Fibroblast of lung (primary cell): ENCODE data around the gene CAB39L. TPM values are rescaled to one million over a fixed set of nuclear protein-coding genes. Genes with fewer than 3 reads are reported as not detected.

Source experiments
- DNase-seq, 2 donors: peaks; one replicate each; pipeline versions ENCODE4 v3.0.0 to v3.0.0-alpha.2; 2010; ENCODE audit warnings: low read depth in 2 of 2
- H2AFZ ChIP-seq: 2 replicates; pipeline ENCODE4 v1.5.1; 2012; ENCODE audit warnings: low read length, control low read depth, inconsistent platforms
- H3K27ac ChIP-seq: 2 replicates; pipeline ENCODE4 v1.5.1; 2011; ENCODE audit warnings: low read length, control low read depth; ENCODE audit not compliant: insufficient read depth
- H3K27me3 ChIP-seq: 2 replicates; pipeline ENCODE4 v1.5.1; 2011; ENCODE audit warnings: mild to moderate bottlenecking, low read length; ENCODE audit not compliant: control insufficient read depth, insufficient read depth
- H3K36me3 ChIP-seq: 2 replicates; pipeline ENCODE4 v1.5.1; 2011; ENCODE audit warnings: low read length; ENCODE audit not compliant: control insufficient read depth, insufficient read depth
- H3K4me1 ChIP-seq: 2 replicates; pipeline ENCODE4 v1.5.1; 2011; ENCODE audit warnings: low read length; ENCODE audit not compliant: control insufficient read depth, insufficient read depth; ENCODE audit errors: extremely low read depth
- H3K4me2 ChIP-seq: 2 replicates; pipeline ENCODE4 v1.5.1; 2011; ENCODE audit warnings: low read length, control low read depth; ENCODE audit not compliant: insufficient read depth; ENCODE audit errors: extremely low read depth
- H3K4me3 ChIP-seq, 4 experiments: fragments of 200-600 bp in 1 of 4; sonication (generic) in 1 of 4; replicated peaks in 1 of 4; 2 replicates each; pipeline ENCODE4 v1.5.1; 2011 to 2016; ENCODE audit warnings: low read length in 4 of 4, low read depth in 3 of 4, mild to moderate bottlenecking in 3 of 4, control low read depth in 2 of 4, inconsistent platforms in 1 of 4, mixed read lengths in 1 of 4; ENCODE audit not compliant: insufficient read depth in 1 of 4; ENCODE audit errors: control extremely low read depth in 1 of 4
- H3K79me2 ChIP-seq: 2 replicates; pipeline ENCODE4 v1.5.1; 2012; ENCODE audit warnings: mild to moderate bottlenecking, low read length, inconsistent platforms; ENCODE audit not compliant: control insufficient read depth, insufficient read depth
- H3K9ac ChIP-seq: 2 replicates; pipeline ENCODE4 v1.5.1; 2011; ENCODE audit warnings: mild to moderate bottlenecking, low read length, control low read depth; ENCODE audit not compliant: insufficient read depth
- H3K9me3 ChIP-seq: 2 replicates; pipeline ENCODE4 v1.5.1; 2012; ENCODE audit warnings: low read depth, low read length; ENCODE audit not compliant: control insufficient read depth, insufficient read depth
- H4K20me1 ChIP-seq: 2 replicates; pipeline ENCODE4 v1.5.1; 2011; ENCODE audit warnings: low read length; ENCODE audit not compliant: control insufficient read depth, insufficient read depth; ENCODE audit errors: extremely low read depth
- EZH2 ChIP-seq: IDR thresholded peaks from 2 replicates; pipeline ENCODE4 v1.5.1; 2012; ENCODE audit warnings: low read length, control low read depth, mild to moderate bottlenecking; ENCODE audit errors: missing control alignments
- polyA plus RNA-seq, 2 donors: library from polyadenylated mRNA; depleted of rRNA in 1 of 2; stranded (reverse) in 1 of 2; unstranded in 1 of 2; fragments of >200 nt; gene quantifications; 2 replicates each; pipeline ENCODE4 v1.2.1, GENCODE V29; 2011 to 2012; ENCODE audit warnings: missing spikeins in 1 of 2
- total RNA-seq: library from RNA; depleted of rRNA; stranded (reverse); fragments of >200 nt; gene quantifications from 2 replicates; pipeline ENCODE4 v1.2.1, GENCODE V29; 2014
- TF ChIP-seq, protein P1 (sequence below), 2 donors: IDR thresholded peaks in 1 of 2; conservative IDR thresholded peaks in 1 of 2; 1 replicate in 1 of 2; 2 replicates in 1 of 2; pipeline ENCODE4 v1.5.1; 2011 to 2012; ENCODE audit warnings: low read length in 2 of 2, control low read depth in 1 of 2, inconsistent platforms in 1 of 2, low read depth in 1 of 2, mild to moderate bottlenecking in 1 of 2

Gene CAB39L
- total and polyA plus RNA-seq, 2 donors (not counting 1 experiment from before 2014, with no cell fraction given), result 9.4 to 13.0 TPM

DNA sequence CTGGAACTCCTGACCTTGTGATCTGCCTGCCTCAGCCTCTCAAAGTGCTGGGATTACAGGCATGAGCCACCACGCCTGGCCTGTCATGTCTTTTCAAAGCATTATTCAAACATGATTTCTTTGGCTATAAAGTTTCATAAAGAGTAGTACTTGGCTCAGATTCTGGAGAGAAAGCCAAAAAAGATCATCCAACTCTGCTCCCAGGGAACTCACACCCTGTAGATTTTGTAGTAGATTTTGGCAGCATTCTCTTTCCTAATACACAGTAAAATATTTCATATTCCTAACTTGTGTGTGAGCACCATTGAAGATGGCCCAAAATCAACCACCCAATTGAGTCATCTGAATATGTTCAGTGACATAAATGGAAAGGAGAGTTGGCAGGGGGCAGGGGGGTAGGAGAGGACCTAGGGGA, 48.4 kb downstream of the CAB39L start:
- no peaks in the 10 kb centered on the region for H3K4me1 ChIP-seq
- H3K27ac ChIP-seq, result no peak overlapping the region
- no peak for TF ChIP-seq EZH2
- TF ChIP-seq, protein P1, sequence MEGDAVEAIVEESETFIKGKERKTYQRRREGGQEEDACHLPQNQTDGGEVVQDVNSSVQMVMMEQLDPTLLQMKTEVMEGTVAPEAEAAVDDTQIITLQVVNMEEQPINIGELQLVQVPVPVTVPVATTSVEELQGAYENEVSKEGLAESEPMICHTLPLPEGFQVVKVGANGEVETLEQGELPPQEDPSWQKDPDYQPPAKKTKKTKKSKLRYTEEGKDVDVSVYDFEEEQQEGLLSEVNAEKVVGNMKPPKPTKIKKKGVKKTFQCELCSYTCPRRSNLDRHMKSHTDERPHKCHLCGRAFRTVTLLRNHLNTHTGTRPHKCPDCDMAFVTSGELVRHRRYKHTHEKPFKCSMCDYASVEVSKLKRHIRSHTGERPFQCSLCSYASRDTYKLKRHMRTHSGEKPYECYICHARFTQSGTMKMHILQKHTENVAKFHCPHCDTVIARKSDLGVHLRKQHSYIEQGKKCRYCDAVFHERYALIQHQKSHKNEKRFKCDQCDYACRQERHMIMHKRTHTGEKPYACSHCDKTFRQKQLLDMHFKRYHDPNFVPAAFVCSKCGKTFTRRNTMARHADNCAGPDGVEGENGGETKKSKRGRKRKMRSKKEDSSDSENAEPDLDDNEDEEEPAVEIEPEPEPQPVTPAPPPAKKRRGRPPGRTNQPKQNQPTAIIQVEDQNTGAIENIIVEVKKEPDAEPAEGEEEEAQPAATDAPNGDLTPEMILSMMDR (conservative IDR thresholded peaks at IDR 0.05 in 1 of 2, IDR thresholded peaks at IDR 0.05 in 1 of 2; ENCODE audit: low read depth in 1 of 2, low read length in 2 of 2), result no peak
- no peak overlapping the region for H2AFZ ChIP-seq
- no peaks in the 10 kb centered on the region for H3K27me3 ChIP-seq
- no peaks in the 10 kb centered on the region for H3K79me2 ChIP-seq
- no peak overlapping the region for H3K4me3 ChIP-seq
- no peaks in the 10 kb centered on the region for H3K9me3 ChIP-seq
- H3K9ac ChIP-seq, result no peak overlapping the region
- H4K20me1 ChIP-seq, result no peaks in the 10 kb centered on the region
- DNase-seq, result peak in 1 of 2 donors; percentile 49
- no peaks in the 10 kb centered on the region for H3K36me3 ChIP-seq
- no peak overlapping the region for H3K4me2 ChIP-seq

DNA sequence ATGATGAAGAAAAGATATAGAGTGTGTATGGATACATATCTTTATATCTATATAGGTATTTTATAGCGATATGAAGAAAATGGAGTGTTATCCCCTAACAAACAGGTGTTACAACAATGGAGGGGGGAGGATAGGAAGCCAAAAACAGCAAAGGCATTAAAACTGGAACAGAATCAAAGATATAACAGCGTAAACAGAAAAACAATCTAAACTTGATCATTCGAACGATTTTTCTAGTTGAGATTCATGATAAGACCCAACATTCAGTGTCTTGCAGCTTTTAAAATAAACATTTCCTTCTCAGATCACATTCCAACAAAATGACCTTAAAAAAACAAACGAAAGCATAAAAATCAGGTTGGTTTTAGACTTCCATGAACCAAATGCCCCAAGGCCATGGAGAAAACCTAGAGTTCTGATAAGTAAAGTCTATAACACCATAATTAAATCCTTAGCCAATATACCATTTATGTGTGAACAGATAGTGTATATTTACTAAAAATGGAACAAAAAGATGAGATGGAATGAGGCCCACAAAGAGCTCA, 55.7 kb downstream of the CAB39L start:
- Histone ChIP-seq H3K36me3 (no peaks in the 10 kb centered on the region), H3K9me3 (no peaks in the 10 kb centered on the region), H2AFZ (no peak overlapping the region), H4K20me1 (no peaks in the 10 kb centered on the region), H3K79me2 (no peaks in the 10 kb centered on the region), H3K4me2 (no peak overlapping the region), H3K27ac (no peak overlapping the region), H3K4me3 (no peak overlapping the region), H3K4me1 (no peaks in the 10 kb centered on the region), H3K27me3 (no peaks in the 10 kb centered on the region), H3K9ac (no peak overlapping the region)
- no peak for DNase-seq
- no peak for TF ChIP-seq EZH2
- TF ChIP-seq, protein P1 (conservative IDR thresholded peaks at IDR 0.05 in 1 of 2, IDR thresholded peaks at IDR 0.05 in 1 of 2; ENCODE audit: low read depth in 1 of 2, low read length in 2 of 2), result no peak

DNA sequence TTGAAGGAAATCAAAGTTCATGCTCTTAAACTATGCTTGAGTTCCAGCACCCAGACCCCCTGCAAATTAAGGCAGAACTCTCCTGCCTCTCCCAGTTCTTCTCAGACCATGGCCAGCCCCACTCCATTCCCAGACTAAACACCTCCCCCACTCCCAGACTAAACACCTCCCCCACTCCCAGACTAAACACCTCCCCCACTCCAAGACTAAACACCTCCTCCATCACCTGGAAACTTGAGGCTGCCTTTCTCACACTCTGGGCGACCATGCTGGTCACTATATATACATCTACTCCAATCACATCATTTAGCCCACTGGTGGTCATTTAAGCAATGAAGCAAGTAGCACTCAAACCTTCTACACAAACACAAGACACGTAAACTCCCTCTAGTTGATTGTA, 57.2 kb downstream of the CAB39L start:
- Histone ChIP-seq H3K4me3 (no peak overlapping the region), H3K4me2 (no peak overlapping the region), H3K36me3 (no peaks in the 10 kb centered on the region), H3K9me3 (no peaks in the 10 kb centered on the region), H3K27ac (no peak overlapping the region), H3K79me2 (no peaks in the 10 kb centered on the region), H4K20me1 (no peaks in the 10 kb centered on the region), H2AFZ (no peak overlapping the region), H3K27me3 (no peaks in the 10 kb centered on the region), H3K9ac (no peak overlapping the region), H3K4me1 (no peaks in the 10 kb centered on the region)
- DNase-seq, result no peak
- no peak for TF ChIP-seq EZH2
- TF ChIP-seq, protein P1 (conservative IDR thresholded peaks at IDR 0.05 in 1 of 2, IDR thresholded peaks at IDR 0.05 in 1 of 2; ENCODE audit: low read depth in 1 of 2, low read length in 2 of 2), result no peak
